Effector CD4-positive, alpha-beta T cell (primary cell): Measurements from ENCODE around the gene FAM217A. TPM values are rescaled to one million over a fixed set of nuclear protein-coding genes. Genes with fewer than 3 reads are reported as not detected.
"Not testable (repeated sequence)": the region's sequence is repeated elsewhere in the genome, so short reads cannot be mapped to it uniquely, and the experiment has no call there.

Experiments
- DNase-seq: peaks from one replicate; pipeline ENCODE4 v3.0.0-alpha.2; 2020
- total RNA-seq: gene quantifications from one replicate; lab custom pipeline; 2026; lab: John Stamatoyannopoulos, UW

FAM217A gene, protein sequence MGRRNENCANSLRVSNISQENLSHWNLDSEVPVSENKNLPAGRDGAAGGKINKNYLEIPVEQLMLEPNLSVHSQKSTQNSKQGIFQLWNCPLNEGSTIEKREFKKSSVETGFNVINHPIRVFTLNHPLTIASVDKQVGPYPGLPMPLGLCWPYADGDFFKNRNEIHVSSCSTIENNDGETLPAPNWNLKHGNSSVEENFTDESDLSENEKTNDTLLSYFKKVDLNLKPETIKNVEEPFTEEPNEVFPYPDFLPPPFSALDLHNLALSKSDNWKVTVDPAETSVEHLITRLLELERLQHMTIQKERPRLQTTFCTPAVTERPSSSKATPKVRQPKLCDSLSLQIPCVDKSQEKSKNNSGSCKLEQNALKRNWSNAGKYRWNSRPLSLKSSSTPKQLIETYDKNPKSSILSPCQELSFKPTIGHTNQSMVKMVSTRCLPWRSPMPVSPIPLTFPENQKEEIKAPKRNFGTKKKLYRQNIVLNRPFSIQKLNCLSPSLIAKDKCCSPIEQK
- not detected for total RNA-seq

DNA sequence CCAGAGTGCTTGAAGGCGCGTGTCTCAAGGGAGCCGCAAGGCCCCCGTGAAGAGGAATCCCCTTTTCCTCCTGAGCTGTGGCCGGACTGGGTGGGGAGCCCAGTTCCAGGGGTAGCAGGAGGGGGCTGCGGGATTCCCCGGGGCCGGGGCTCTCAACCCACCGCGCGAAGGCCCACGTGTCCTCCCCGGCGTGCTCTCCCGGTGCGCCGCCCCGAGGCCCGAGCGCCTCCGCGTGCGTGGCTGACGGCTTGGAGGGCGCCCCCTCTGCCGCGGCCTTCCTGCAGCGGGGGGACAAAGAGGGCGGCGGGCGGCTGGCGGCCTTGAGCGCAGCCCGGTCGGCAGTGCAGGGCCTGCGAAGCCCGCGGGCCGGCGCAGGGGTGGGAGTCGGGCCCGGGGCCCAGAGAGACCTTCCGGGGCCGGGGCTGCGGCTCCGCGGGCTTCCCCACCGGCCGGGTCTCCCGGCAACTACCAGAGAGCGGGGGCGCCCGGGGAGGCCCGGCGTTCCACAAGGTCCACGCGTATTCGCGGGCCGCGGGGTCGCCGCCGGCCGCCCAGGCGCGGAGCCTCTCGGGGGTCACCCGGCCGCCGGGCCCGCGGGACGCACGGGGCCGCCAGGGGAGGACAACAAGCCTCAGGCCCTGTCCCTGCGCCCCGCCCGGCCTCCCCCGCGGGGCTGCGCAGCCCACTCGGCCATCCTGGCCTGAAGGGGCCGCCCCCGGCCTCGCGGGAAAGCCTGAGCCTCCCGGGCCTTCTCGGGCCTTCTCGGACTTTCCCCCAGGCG, at the start of gene FAM217A:
TSS of gene FAM217A (minus strand) at position 447 of the 781 bp plus-strand sequence. CDS start 1,723 bp downstream, outside the sequence.
- DNase-seq = no peak

DNA sequence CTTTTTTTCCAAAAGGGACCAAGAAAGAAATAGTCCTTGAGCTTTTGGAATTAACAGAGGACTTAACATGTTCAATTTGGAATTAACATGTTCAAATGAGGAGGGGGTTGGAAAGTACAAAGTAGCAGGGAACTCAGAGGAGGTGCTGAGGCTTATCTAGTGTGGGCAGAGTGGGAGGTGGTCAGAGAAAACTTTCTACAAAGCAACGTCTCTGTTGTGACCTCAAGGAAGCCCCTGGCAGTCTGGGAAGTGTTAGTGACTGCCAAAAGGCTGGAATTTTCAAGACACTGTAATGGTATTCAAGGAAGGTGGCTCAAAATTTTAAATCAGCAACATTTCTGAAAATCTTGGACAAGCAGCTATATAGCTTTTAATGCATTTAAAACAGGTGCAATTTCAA, 49.1 kb upstream of the FAM217A start:
- DNase-seq = no peak

DNA sequence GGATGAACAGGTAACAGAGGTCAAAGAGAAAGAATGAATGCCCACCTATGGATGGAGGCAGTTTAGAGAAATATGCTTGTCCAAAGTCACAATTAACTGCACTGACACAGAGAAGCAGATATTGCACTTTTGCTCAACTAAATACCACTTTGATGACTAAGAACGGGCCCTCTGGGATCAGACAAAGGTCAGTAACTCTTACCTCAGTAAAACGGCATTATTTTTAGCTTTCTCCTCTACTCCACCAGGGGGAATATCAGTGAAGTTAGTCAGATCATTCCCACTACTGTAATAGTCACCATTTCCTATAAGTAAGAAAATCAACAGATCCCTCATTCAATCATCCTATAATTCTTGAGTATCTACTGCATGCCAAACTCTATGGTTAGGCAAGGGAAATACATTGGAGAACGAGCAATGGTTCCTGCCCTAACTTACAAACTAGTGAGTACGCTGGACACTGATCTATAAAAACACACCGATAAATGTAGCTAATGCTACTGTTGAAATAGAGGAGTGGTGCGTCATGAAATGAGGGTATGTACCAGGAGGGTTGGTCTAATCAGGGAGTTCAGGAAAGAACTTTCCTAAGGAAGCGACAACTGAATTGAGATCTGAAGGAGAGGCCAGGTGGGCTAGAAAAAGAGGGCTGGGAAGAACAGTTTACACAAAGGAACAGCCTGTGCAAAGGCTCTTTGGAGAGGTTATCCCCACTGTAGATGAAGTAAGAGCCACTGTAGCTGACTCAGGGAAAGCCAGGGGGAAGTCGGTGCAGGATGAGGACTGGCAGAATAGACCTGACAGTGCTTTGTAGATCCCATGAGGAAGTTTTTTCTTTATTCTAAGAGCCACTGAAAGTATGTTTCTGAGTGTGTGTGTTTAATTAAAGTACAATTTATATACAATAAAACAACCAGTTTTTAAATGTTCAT, 47.3 kb upstream of the FAM217A start:
- DNase-seq = no peak

- DNase-seq = no peak
Observed at GRCh38 chr6:4125500-4125899, 46.6 kb upstream of the FAM217A start.

DNA sequence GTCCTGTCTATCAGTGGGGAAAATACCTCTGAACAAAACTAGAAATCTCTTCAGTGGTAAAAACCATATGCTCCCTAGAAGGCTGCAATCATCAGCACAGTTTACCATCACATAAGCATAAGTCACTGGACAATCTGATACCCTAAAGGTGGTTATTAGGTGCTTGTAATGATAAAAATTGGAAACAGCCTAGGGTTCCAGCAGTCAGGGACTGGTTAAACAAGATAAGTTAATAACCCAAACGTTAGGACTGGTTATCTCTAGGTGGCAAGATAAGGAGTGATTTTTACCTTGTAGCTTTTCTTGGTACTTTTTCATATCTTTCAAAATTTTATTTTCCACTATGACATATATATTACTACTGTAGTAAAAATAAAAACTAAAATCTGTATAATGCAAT, 45.4 kb upstream of the FAM217A start:
- DNase-seq = no peak

DNA sequence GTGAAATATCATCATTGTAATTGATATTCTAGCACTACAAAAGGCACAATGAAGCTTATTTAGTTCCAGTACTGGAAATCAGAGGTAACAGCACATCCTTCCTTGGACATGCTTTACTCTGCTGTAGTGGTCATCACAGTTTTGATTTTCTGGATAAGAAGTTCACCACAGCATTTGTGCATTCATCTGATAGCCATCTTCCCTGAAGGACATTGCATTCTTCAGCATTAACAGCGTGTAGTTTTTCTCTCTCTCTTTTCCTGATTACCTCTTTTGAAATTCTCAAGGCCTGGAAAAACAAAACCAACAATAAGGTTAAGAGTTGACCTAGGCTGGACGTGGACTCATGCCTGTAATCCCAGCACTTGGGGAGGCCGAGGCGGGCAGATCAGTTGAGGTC, 36.8 kb upstream of the FAM217A start:
- DNase-seq = no peak

- DNase-seq = no peak
Observed at GRCh38 chr6:4114123-4114522, 35.2 kb upstream of the FAM217A start.

GRCh38 chr6:4113649-4114048, 34.7 kb upstream of the FAM217A start:
- DNase-seq = no peak

DNA sequence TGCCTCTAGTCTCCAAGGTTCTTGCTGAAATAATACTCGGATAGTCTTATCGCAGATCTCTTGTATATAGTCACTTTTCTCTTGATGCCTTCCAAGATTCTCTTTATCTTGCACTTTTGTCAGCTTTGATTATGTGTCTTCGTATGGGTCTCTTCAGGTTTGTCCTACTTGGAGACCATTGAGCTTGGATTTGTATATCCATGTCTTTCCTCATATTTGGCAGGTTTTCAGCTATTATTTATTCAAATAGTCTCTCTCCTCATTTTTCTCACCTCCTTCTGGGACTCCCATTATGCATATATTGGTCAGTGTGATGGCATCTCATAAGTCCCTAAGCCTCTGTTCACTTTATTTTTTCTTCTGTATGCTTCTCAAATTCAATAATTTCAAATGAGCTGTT, 33.4 kb upstream of the FAM217A start:
- DNase-seq = no peak

- not testable (repeated sequence) for DNase-seq
Observed at GRCh38 chr6:4109363-4109815, 30.5 kb upstream of the FAM217A start.

- no peak for DNase-seq
Observed at GRCh38 chr6:4108561-4109093, 29.7 kb upstream of the FAM217A start.

DNA sequence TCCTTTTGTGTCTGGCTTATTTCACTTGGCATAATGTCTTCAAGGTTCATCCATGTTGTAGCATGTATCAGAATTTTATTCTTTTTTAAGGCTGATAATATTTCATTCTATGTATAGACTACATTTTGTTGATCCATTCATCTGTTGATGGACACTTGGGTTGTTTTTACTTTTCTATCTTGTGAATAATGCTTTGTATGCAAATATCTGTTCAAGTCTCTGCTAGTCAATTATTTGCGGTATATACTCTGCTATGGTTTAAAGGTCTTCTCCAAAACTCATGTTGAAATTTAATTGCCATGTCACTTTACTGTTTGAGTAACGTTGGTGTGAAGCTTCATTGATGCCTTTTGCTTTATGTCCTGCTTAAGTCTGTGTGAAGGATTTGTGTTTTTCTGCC, 28.9 kb upstream of the FAM217A start:
- DNase-seq = no peak

- DNase-seq = no peak
Observed at GRCh38 chr6:4105980-4106536, 27.1 kb upstream of the FAM217A start.

DNA sequence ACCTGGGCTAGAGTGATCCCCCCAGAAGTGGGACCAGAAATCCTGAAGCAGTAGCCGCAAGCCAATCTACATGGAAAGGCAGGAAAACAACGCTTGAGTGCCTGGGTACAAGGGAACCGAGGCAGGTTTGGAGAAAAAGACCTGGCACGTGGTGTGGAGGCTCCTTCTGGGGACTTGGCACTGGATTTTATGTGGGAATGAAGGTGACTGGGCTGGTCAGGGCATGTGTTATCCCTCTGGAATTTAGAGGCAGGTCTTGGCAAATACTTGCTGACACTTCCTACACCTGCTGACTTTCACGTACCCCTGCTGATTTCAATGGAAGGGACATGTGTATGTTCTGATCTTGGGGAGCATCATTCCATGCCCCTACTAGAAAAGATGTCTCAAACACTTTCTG, 25.0 kb upstream of the FAM217A start:
- DNase-seq = no peak

DNA sequence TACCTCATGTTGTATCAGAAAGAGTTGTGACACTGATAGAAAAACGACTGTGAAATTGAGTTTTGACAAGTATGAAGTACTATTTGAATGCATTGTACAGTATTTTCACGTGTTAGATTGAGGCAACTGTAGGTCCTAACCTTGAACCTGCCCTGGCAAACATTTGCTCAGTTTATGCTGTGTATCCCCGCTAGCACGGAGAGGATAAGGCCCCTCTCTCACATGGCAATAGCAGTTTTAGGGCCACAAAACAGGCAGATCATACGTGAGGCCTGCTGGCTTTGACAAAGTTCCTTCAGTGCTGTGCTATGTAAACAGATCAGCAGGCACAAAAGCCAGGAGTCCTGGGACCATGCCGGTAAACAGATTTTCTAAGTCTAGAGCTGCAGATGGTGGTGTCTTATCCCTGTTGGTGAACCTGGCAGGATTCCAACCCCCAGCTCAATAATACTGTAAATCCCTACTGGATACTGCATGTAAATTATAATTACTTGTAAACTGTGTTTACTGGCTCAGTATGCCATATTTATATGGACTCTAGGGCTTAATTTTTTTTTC, 23.8 kb upstream of the FAM217A start:
- DNase-seq = no peak

- no peak for DNase-seq
Observed at GRCh38 chr6:4101298-4101697, 22.4 kb upstream of the FAM217A start.

DNA sequence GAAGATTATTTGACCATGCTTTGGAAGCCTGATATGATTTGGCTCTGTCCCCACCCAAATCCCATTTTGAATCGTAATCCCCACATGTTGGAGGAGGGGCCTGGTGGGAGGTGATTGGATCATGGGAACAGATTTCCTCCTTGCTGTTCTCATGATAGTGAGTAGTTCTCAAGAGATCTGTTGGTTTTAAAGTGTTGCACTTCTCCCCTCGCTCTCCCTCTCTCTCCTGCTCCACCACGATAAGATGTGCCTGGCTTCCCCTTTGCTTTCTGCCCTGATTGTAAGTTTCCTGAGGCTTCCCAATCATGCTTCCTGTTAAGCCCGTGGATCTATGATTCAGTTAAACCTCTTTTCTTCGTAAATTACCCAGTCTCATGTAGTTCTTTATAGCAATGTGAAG, 21.7 kb upstream of the FAM217A start:
- DNase-seq = no peak

GRCh38 chr6:4093288-4093687, 14.4 kb upstream of the FAM217A start:
- DNase-seq = no peak

DNA sequence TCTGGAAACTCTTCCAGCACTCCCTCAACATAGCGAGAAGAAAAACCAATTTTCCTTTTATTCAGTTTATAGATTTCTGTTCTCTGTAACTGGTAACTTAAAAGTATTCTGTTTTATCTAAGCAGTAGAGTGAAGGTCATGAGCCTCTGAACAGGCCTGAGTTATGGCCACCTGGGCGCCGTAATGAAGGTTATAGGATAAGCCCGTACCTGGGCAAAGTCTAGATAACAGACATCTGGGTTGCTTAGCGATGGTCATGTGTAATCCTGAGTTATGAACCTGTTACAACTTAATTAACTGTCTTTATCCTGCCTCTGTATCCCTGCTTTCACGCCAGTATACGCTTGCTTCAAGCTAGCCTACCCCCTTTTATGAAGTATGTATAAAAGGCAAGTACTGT, 13.0 kb upstream of the FAM217A start:
- DNase-seq = no peak

- not testable (repeated sequence) for DNase-seq
Observed at GRCh38 chr6:4090043-4090442, 11.1 kb upstream of the FAM217A start.

DNA sequence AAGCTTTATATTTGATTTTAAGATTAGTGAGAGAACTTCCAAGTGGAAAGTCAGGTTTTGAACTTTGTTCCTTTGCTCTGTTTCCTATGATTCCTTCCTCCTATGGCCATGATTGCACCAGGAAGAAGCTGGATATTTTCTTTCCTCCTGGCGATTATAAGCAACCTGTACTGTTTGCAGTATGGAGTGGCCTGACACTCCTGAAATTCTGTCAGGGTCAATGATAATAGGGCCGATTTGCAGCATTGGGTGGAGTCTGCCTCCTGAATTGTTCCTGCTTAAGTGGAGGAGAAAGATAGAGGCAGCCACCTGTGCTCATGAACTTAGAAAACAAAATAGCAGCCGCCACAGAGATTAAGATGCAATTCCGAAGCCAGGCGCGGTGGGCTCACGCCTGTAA, 9.8 kb upstream of the FAM217A start:
- no peak for DNase-seq

DNA sequence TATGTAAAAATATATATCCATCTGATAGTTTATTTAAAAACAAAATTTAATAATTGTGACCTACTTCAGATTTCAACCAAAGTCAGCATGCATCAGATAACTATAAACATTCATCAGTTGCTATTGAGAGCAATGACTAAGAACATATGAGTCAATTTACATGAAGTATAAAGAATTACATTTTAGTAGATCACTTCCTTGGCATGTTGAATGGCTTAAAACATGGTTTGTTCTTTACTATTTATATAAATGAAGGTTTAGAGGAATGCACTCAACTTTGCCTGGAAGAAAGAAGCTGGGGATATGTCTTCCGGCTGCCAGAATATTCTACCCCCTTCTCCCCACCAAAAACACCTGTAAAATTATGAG, 6.4 kb upstream of the FAM217A start:
- no peak for DNase-seq
